Astrocyte (in vitro differentiated cells and primary cell): Measurements from ENCODE around the gene GLB1L2. TPM values are rescaled to one million over a fixed set of nuclear protein-coding genes. Genes with fewer than 3 reads are reported as not detected.

Experiments
- DNase-seq: peaks from one replicate; pipeline ENCODE4 v3.0.0-alpha.2; 2010; ENCODE audit warnings: low read depth
- FAIRE-seq: peaks from 2 replicates; lab custom pipeline; 2011; peaks lifted over from hg19 to GRCh38; lab: Jason Lieb, UNC
- H2AFZ ChIP-seq: 2 replicates; pipeline ENCODE4 v1.6.0; 2012; ENCODE audit warnings: low read depth, low read length, inconsistent platforms
- H3K27ac ChIP-seq: 2 replicates; pipeline ENCODE4 v1.5.1; 2011; ENCODE audit warnings: low read depth, low read length, inconsistent platforms
- H3K27me3 ChIP-seq: 2 replicates; pipeline ENCODE4 v1.6.0; 2011; ENCODE audit warnings: low read length, inconsistent platforms; ENCODE audit not compliant: insufficient read depth
- H3K36me3 ChIP-seq: 2 replicates; pipeline ENCODE4 v1.5.1; 2011; ENCODE audit warnings: low read length, inconsistent platforms; ENCODE audit not compliant: insufficient read depth
- H3K4me1 ChIP-seq: 2 replicates; pipeline ENCODE4 v1.5.1; 2011; ENCODE audit warnings: low read length, inconsistent platforms; ENCODE audit not compliant: insufficient read depth
- H3K4me2 ChIP-seq: 2 replicates; pipeline ENCODE4 v1.6.0; 2012; ENCODE audit warnings: low read length, inconsistent platforms
- H3K4me3 ChIP-seq: 2 replicates; pipeline ENCODE4 v1.5.1; 2011; ENCODE audit warnings: low read depth, mild to moderate bottlenecking, low read length, inconsistent platforms; ENCODE audit not compliant: insufficient read depth
- H3K79me2 ChIP-seq: 2 replicates; pipeline ENCODE4 v1.6.0; 2012; ENCODE audit warnings: mild to moderate bottlenecking, low read length, inconsistent platforms; ENCODE audit not compliant: insufficient read depth
- H3K9ac ChIP-seq: 2 replicates; pipeline ENCODE4 v1.6.0; 2012; ENCODE audit warnings: mild to moderate bottlenecking, low read length, inconsistent platforms
- H3K9me3 ChIP-seq: 2 replicates; pipeline ENCODE4 v1.5.1; 2012; ENCODE audit warnings: low read depth, mild to moderate bottlenecking, low read length, inconsistent platforms; ENCODE audit not compliant: insufficient read depth
- H4K20me1 ChIP-seq: 2 replicates; pipeline ENCODE4 v1.6.0; 2012; ENCODE audit warnings: low read length, inconsistent platforms; ENCODE audit not compliant: insufficient read depth
- H3K27ac Mint-ChIP-seq: one replicate; pipeline ENCODE4 v1.8.0; 2021; ENCODE audit warnings: mild to moderate bottlenecking, mixed read lengths; ENCODE audit not compliant: unreplicated experiment
- H3K27me3 Mint-ChIP-seq: one replicate; pipeline ENCODE4 v1.8.0; 2021; ENCODE audit warnings: low read depth, mixed read lengths; ENCODE audit not compliant: unreplicated experiment
- H3K36me3 Mint-ChIP-seq: one replicate; pipeline ENCODE4 v1.8.0; 2021; ENCODE audit warnings: low read depth, mixed read lengths; ENCODE audit not compliant: unreplicated experiment
- H3K4me1 Mint-ChIP-seq: one replicate; pipeline ENCODE4 v1.8.0; 2021; ENCODE audit warnings: low read depth, mixed read lengths; ENCODE audit not compliant: unreplicated experiment
- H3K4me3 Mint-ChIP-seq: one replicate; pipeline ENCODE4 v1.8.0; 2021; ENCODE audit warnings: mild to moderate bottlenecking, moderate library complexity, mixed read lengths; ENCODE audit not compliant: unreplicated experiment
- H3K9me3 Mint-ChIP-seq: one replicate; pipeline ENCODE4 v1.8.0; 2021; ENCODE audit warnings: mild to moderate bottlenecking, mixed read lengths; ENCODE audit not compliant: unreplicated experiment
- EZH2 ChIP-seq: IDR thresholded peaks from 2 replicates; pipeline ENCODE4 v1.6.1; 2012; ENCODE audit warnings: mild to moderate bottlenecking, low read length, inconsistent platforms; ENCODE audit not compliant: insufficient read depth
- total RNA-seq: library from RNA; stranded (reverse); gene quantifications from 2 replicates; pipeline ENCODE4 v1.2.1, GENCODE V29; 2021
- TF ChIP-seq, protein P1 (sequence below): IDR thresholded peaks from 2 replicates; pipeline ENCODE4 v1.5.1; 2011; ENCODE audit warnings: low read depth, mild to moderate bottlenecking, inconsistent platforms, low read length, moderate library complexity; ENCODE audit not compliant: insufficient read depth

GLB1L2 gene
- total RNA-seq, 1 donor from 2014 or later, result 2.8 TPM

DNA sequence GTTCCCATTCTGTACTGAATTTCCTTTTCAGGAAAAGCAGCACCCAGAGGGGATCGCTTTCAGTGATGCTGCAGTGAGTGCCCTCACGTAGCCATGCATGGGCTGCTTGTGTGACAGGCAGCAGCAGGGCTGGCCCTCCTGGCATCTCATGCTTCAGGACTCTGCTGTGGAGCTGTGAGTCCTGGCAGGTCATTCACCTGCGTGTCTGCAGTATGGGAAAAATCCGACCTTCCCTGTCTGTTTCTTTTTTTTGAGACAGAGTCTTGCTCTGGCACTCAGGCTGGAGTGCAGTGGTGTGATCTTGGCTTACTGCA lies 13.4 kb downstream of the GLB1L2 start:
- no peak overlapping the region for H2AFZ ChIP-seq
- H3K4me2 ChIP-seq, result no peak overlapping the region
- TF ChIP-seq, protein P1, sequence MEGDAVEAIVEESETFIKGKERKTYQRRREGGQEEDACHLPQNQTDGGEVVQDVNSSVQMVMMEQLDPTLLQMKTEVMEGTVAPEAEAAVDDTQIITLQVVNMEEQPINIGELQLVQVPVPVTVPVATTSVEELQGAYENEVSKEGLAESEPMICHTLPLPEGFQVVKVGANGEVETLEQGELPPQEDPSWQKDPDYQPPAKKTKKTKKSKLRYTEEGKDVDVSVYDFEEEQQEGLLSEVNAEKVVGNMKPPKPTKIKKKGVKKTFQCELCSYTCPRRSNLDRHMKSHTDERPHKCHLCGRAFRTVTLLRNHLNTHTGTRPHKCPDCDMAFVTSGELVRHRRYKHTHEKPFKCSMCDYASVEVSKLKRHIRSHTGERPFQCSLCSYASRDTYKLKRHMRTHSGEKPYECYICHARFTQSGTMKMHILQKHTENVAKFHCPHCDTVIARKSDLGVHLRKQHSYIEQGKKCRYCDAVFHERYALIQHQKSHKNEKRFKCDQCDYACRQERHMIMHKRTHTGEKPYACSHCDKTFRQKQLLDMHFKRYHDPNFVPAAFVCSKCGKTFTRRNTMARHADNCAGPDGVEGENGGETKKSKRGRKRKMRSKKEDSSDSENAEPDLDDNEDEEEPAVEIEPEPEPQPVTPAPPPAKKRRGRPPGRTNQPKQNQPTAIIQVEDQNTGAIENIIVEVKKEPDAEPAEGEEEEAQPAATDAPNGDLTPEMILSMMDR, result no peak
- no peak for TF ChIP-seq EZH2
- H3K9me3 ChIP-seq, result no peaks in the 10 kb centered on the region
- no peak overlapping the region for H3K27ac ChIP-seq
- H3K4me3 ChIP-seq, result no peak overlapping the region
- H3K36me3 Mint-ChIP-seq, result no peaks in the 10 kb centered on the region
- H3K4me1 Mint-ChIP-seq, result peaks cover 7% of the 10 kb centered on the region
- peaks cover 14% of the 10 kb centered on the region for H3K27me3 Mint-ChIP-seq
- H3K27ac Mint-ChIP-seq, result no peak overlapping the region
- H3K4me3 Mint-ChIP-seq, result no peak overlapping the region
- H3K79me2 ChIP-seq, result no peaks in the 10 kb centered on the region
- no peaks in the 10 kb centered on the region for H3K9me3 Mint-ChIP-seq
- no peaks in the 10 kb centered on the region for H4K20me1 ChIP-seq
- H3K27me3 ChIP-seq, result no peaks in the 10 kb centered on the region
- H3K36me3 ChIP-seq, result no peaks in the 10 kb centered on the region
- no peak for FAIRE-seq
- DNase-seq, result no peak
- H3K9ac ChIP-seq, result no peak overlapping the region
- no peaks in the 10 kb centered on the region for H3K4me1 ChIP-seq

DNA sequence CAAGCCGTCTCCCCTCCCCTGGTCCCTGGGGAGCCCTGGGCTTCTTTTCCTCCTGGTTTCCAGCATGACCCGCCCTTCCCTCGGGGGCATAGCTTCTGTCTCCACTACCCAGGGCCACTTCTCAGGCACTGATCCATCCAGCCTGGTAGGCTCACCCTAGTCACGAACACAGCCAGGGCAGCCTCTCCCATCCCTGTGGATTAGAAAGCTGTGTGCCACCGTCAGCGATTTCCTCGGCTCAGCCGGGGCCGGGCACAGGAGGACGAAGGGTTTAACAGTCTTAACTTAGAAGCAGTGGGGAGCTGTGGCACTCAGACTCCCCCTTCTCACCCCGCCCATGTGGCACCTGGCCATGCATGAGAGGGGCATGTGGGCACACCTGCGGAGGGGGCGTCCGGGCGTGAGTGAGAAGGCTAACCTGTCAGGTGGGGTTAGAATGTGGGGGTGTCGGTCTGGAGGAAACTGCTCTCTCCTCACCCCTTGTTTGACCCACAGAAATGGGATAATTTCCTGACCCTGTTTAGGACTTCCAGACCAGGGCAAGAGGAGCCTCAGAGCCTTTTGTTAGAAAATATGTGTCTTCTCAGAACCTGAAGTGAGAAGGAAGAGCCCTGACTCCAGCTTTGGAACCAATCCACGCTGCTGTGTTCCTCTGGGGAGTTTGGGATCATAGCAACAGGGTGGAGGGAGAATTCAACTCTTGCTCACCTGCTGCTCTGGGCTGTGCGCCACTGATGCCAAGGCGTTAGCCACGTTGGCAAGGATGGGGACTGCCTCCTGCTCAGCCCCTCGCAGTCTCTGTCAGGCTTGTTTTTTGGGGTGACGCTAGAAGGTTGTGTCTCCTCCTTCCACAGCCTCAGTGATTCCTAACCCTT lies 14.6 kb downstream of the GLB1L2 start:
- Histone ChIP-seq H2AFZ (no peak overlapping the region), H3K4me2 (no peak overlapping the region), H3K4me1 (no peaks in the 10 kb centered on the region), H3K9ac (no peak overlapping the region), H3K27me3 (no peaks in the 10 kb centered on the region), H3K36me3 (no peaks in the 10 kb centered on the region), H3K27ac (no peak overlapping the region), H4K20me1 (no peaks in the 10 kb centered on the region), H3K79me2 (no peaks in the 10 kb centered on the region), H3K4me3 (no peak overlapping the region), H3K9me3 (no peaks in the 10 kb centered on the region)
- Mint-ChIP-seq H3K36me3 (no peaks in the 10 kb centered on the region), H3K27me3 (peaks cover 18% of the 10 kb centered on the region), H3K9me3 (no peaks in the 10 kb centered on the region), H3K4me1 (peaks cover 7% of the 10 kb centered on the region), H3K4me3 (no peak overlapping the region), H3K27ac (no peak overlapping the region)
- TF ChIP-seq, protein P1, result no peak
- TF ChIP-seq EZH2, result no peak
- DNase-seq (no peak), FAIRE-seq (no peak)

DNA sequence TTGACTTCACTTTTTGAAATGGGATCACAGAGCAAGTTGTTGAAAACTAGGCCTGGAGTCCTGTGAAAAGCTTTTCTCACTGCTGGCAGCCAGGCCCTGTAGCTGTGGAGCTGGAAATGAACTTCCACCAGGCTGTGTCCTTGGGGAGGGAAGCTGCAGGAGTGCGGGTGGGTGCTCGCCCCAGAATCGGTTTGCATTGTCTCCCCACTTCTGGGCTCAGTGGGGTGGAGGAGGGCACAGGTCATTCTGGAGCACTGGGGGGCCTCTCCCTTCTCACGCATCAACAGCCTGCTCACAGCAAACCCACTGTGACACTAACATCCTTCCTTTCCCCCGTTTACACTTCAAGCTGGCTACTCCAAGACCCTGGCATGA lies 15.2 kb downstream of the GLB1L2 start:
- no peak for TF ChIP-seq EZH2
- TF ChIP-seq, protein P1, result no peak
- Mint-ChIP-seq H3K36me3 (no peaks in the 10 kb centered on the region), H3K27ac (no peak overlapping the region), H3K4me1 (peaks cover 7% of the 10 kb centered on the region), H3K27me3 (peaks cover 18% of the 10 kb centered on the region), H3K9me3 (no peaks in the 10 kb centered on the region), H3K4me3 (no peak overlapping the region)
- Histone ChIP-seq H4K20me1 (no peaks in the 10 kb centered on the region), H3K36me3 (no peaks in the 10 kb centered on the region), H3K9me3 (no peaks in the 10 kb centered on the region), H3K4me1 (no peaks in the 10 kb centered on the region), H3K9ac (no peak overlapping the region), H3K27me3 (no peaks in the 10 kb centered on the region), H3K4me3 (no peak overlapping the region), H3K79me2 (no peaks in the 10 kb centered on the region), H2AFZ (no peak overlapping the region), H3K4me2 (no peak overlapping the region), H3K27ac (no peak overlapping the region)
- no peak for DNase-seq
- no peak for FAIRE-seq
